Cerebellar cortex (tissue), 1 donor: Measurements from ENCODE around the gene KCNIP2.

Experiments used
- DNase-seq: peaks from one replicate; pipeline ENCODE4 v3.0.0-alpha.2; 2015; ENCODE audit warnings: low spot score

The KCNIP2 gene

GRCh38 chr10:101843032-101844021 is at the start of gene KCNIP2:
Gene KCNIP2, minus strand, starts transcription at chr10:101843800. Its CDS starts 232 bp downstream, at chr10:101843568.
- DNase-seq, result no peak

GRCh38 chr10:101892782-101893391 is 49.3 kb upstream of the KCNIP2 start:
- no peak for DNase-seq

- peak; percentile 84 for DNase-seq
Observed at GRCh38 chr10:101889256-101890210, 45.9 kb upstream of the KCNIP2 start.

- DNase-seq, result peak; percentile 38
Observed at GRCh38 chr10:101888251-101888949, 44.8 kb upstream of the KCNIP2 start.

GRCh38 chr10:101887775-101888174 is 44.2 kb upstream of the KCNIP2 start:
- no peak for DNase-seq

- no peak for DNase-seq
Observed at GRCh38 chr10:101886521-101887312, 43.1 kb upstream of the KCNIP2 start.

- no peak for DNase-seq
Observed at GRCh38 chr10:101881036-101881774, 37.6 kb upstream of the KCNIP2 start.

- DNase-seq, result no peak
Observed at GRCh38 chr10:101880232-101880573, 36.6 kb upstream of the KCNIP2 start.

GRCh38 chr10:101879456-101880231 is 36.0 kb upstream of the KCNIP2 start:
- DNase-seq, result no peak

GRCh38 chr10:101878869-101879268 is 35.3 kb upstream of the KCNIP2 start:
- no peak for DNase-seq

- DNase-seq, result no peak
Observed at GRCh38 chr10:101875068-101875688, 31.6 kb upstream of the KCNIP2 start.

GRCh38 chr10:101874252-101874651 is 30.7 kb upstream of the KCNIP2 start:
- DNase-seq, result no peak

- DNase-seq, result no peak
Observed at GRCh38 chr10:101867931-101868330, 24.3 kb upstream of the KCNIP2 start.

GRCh38 chr10:101859530-101859929 is 15.9 kb upstream of the KCNIP2 start:
- no peak for DNase-seq

- DNase-seq, result no peak
Observed at GRCh38 chr10:101858723-101859500, 15.3 kb upstream of the KCNIP2 start.

- no peak for DNase-seq
Observed at GRCh38 chr10:101857802-101858476, 14.3 kb upstream of the KCNIP2 start.

GRCh38 chr10:101856626-101857025 is 13.0 kb upstream of the KCNIP2 start:
- DNase-seq, result no peak
